ENCODE measurements around the gene NF2. TPM values are rescaled to one million over a fixed set of nuclear protein-coding genes. Genes with fewer than 3 reads are reported as not detected.

NF2 gene
- total and polyA plus RNA-seq, 2 experiments from 2014 or later = 14.4 to 54.5 TPM

GRCh38 chr22:29695129-29695926, 91.9 kb downstream of the NF2 start (continued):
- no peak for TF ChIP-seq ZNF462 (CRISPR knock-in tag; IDR thresholded peaks at IDR 0.05)
- TF ChIP-seq EZH2phosphoT487 (IDR thresholded peaks at IDR 0.05; ENCODE audit: unreplicated experiment) = no peak
- TF ChIP-seq ETS1 (IDR thresholded peaks at IDR 0.05) = no peak
- TF ChIP-seq POLR2AphosphoS5 (IDR thresholded peaks at IDR 0.05; ENCODE audit: low read depth) = no peak
- no peak for TF ChIP-seq EZH2 (IDR thresholded peaks at IDR 0.05; ENCODE audit: low read depth, unreplicated experiment)

GRCh38 chr22:29697853-29698598, 94.6 kb downstream of the NF2 start:
- no peak overlapping the region for H2AFZ ChIP-seq
- H3K27ac ChIP-seq (ENCODE audit: low read depth) = no peak overlapping the region
- H3K79me2 ChIP-seq (replicated peaks; ENCODE audit: insufficient read depth) = no peaks in the 10 kb centered on the region
- no peak overlapping the region for H3K4me3 ChIP-seq
- no peak overlapping the region for H3K27ac Mint-ChIP-seq
- H3K4me1 Mint-ChIP-seq = peaks cover 33% of the 10 kb centered on the region
- no peak for DNase-seq (ENCODE audit: low spot score)
- H3K9me2 ChIP-seq (ENCODE audit: insufficient read depth) = no peaks in the 10 kb centered on the region
- no peak for ATAC-seq
- 0 out of 2 replicates have a peak, but pooled peaks cover 6% of the 10 kb centered on the region for H3F3A ChIP-seq (replicated peaks; ENCODE audit: low read depth)
- H3K4me2 ChIP-seq = no peak overlapping the region
- peaks cover 29% of the 10 kb centered on the region for H3K27me3 Mint-ChIP-seq (ENCODE audit: insufficient read depth, low read depth, poor library complexity)
- H4K20me1 ChIP-seq (replicated peaks; ENCODE audit: insufficient read depth) = no peaks in the 10 kb centered on the region
- H3K36me3 ChIP-seq (ENCODE audit: insufficient read depth) = no peaks in the 10 kb centered on the region
- H3K4me3 Mint-ChIP-seq = no peak overlapping the region
- H3K9me3 Mint-ChIP-seq = no peaks in the 10 kb centered on the region; the same call in 2 of the 3 replicates
- H3K36me3 Mint-ChIP-seq (ENCODE audit: low read depth) = peaks cover 2% of the 10 kb centered on the region; the same call in 1 of the 3 replicates
- H3K4me1 ChIP-seq (ENCODE audit: insufficient read depth) = peaks cover 29% of the 10 kb centered on the region
- peaks cover 16% of the 10 kb centered on the region for H3K27me3 ChIP-seq (ENCODE audit: insufficient read depth)
- TF ChIP-seq JUNB (IDR thresholded peaks at IDR 0.05; ENCODE audit: unreplicated experiment) (no peak), CTCF (conservative IDR thresholded peaks at IDR 0.05; ENCODE audit: low read depth in 2 of 2) (no peak), EZH2phosphoT487 (IDR thresholded peaks at IDR 0.05; ENCODE audit: unreplicated experiment) (no peak), ETS1 (IDR thresholded peaks at IDR 0.05) (no peak)
